Measurements from ENCODE around the gene PTPRO. TPM values are rescaled to one million over a fixed set of nuclear protein-coding genes. Genes with fewer than 3 reads are reported as not detected.

PTPRO gene
- total RNA-seq, 4 donors from 2014 or later: 0.19 to 0.94 (median 0.70) TPM

DNA sequence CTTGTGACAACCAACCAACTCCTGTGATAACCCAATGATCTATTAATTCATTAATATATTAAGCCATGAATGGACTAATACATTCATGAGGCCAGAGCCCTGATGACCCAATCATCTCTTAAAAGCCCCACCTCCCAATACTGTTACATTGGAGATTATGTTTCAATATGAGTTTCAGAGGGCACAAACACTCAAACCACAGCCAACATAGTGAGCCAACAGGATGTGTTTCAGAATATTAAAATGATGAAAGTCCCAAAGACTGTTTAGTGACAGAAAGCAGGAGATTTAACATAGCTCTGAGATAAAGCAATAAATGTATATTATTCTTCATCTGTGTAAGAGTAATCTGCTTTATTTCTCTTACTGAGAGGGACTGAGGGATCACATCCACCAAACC, 71.7 kb downstream of the PTPRO start:
- H3K36me3 ChIP-seq: no peaks in the 10 kb centered on the region
- DNase-seq (no peak), ATAC-seq (no peak)
- intact Hi-C loops (cut with DNase I; ENCODE audit: low total_unique reads) (no loop called here), in situ Hi-C loops (cut with MboI; ENCODE audit: low sequenced_read_pairs in 4 of 4) (no loop called here)
- H3K27ac ChIP-seq: no peak overlapping the region
- TF ChIP-seq POLR2A (IDR thresholded peaks at IDR 0.05): no peak
- TF ChIP-seq, protein P1, sequence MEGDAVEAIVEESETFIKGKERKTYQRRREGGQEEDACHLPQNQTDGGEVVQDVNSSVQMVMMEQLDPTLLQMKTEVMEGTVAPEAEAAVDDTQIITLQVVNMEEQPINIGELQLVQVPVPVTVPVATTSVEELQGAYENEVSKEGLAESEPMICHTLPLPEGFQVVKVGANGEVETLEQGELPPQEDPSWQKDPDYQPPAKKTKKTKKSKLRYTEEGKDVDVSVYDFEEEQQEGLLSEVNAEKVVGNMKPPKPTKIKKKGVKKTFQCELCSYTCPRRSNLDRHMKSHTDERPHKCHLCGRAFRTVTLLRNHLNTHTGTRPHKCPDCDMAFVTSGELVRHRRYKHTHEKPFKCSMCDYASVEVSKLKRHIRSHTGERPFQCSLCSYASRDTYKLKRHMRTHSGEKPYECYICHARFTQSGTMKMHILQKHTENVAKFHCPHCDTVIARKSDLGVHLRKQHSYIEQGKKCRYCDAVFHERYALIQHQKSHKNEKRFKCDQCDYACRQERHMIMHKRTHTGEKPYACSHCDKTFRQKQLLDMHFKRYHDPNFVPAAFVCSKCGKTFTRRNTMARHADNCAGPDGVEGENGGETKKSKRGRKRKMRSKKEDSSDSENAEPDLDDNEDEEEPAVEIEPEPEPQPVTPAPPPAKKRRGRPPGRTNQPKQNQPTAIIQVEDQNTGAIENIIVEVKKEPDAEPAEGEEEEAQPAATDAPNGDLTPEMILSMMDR (IDR thresholded peaks at IDR 0.05 in 4 of 5, conservative IDR thresholded peaks at IDR 0.05 in 1 of 5): no peak
- no peaks in the 10 kb centered on the region for H3K9me3 ChIP-seq
- H3K4me3 ChIP-seq: no peak overlapping the region
- no peaks in the 10 kb centered on the region for H3K4me1 ChIP-seq
- H3K27me3 ChIP-seq: no peaks in the 10 kb centered on the region

DNA sequence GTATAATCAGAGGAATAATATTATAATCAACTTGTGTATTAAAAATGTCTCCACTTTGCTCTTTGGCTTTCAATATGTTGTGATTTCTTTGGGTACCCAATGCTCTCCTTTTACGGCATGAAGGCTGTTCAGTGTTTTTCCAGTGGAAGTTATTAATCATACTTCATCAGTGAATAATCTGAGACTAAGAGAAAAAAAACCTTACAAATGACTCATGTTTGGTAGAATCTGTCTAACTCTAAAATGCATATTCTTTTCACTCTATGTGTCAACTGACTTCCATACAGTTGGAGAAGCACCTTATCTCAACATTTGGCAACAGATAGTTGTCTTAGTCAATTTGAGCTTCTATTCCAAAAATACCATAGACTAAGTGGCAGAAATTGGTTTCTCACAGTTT, 82.2 kb downstream of the PTPRO start:
- DNase-seq (no peak), ATAC-seq (no peak)
- no peak overlapping the region for H3K4me3 ChIP-seq
- no peak overlapping the region for H3K27ac ChIP-seq
- H3K36me3 ChIP-seq: no peaks in the 10 kb centered on the region
- H3K9me3 ChIP-seq: no peaks in the 10 kb centered on the region
- H3K27me3 ChIP-seq: no peaks in the 10 kb centered on the region
- in situ Hi-C loops (cut with MboI; ENCODE audit: low sequenced_read_pairs in 4 of 4) (no loop called here), intact Hi-C loops (cut with DNase I; ENCODE audit: low total_unique reads) (no loop called here)
- H3K4me1 ChIP-seq: no peaks in the 10 kb centered on the region
- TF ChIP-seq, protein P1 (IDR thresholded peaks at IDR 0.05 in 4 of 5, conservative IDR thresholded peaks at IDR 0.05 in 1 of 5): no peak
- no peak for TF ChIP-seq POLR2A (IDR thresholded peaks at IDR 0.05)

DNA sequence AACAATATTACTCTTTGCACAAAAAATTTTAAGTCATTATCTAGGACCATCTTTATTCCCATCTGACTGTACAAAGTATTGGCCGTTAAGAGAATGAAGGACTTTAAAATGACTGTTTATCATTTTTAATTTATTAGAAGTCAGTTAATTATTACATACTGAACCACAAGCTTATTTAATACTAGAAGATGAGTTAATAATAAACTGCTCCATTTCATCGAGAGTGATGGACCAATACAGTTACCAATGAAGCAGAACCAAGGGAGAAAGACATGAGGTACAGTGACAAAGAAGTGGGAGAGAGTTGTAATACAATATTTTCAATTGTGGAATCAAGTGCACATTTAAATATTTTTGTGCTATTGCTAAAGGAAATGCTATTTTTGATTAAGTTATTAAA, 83.3 kb downstream of the PTPRO start:
- intact Hi-C loops (cut with DNase I; ENCODE audit: low total_unique reads): no loop called here
- no peaks in the 10 kb centered on the region for H3K27me3 ChIP-seq
- ATAC-seq (no peak), DNase-seq (no peak)
- no peak overlapping the region for H3K4me3 ChIP-seq
- H3K36me3 ChIP-seq: no peaks in the 10 kb centered on the region
- no peak overlapping the region for H3K27ac ChIP-seq
- in situ Hi-C loops (cut with MboI; ENCODE audit: low sequenced_read_pairs in 4 of 4): no loop called here
- no peaks in the 10 kb centered on the region for H3K9me3 ChIP-seq
- H3K4me1 ChIP-seq: no peaks in the 10 kb centered on the region
- no peak for TF ChIP-seq POLR2A (IDR thresholded peaks at IDR 0.05)
- TF ChIP-seq, protein P1 (IDR thresholded peaks at IDR 0.05 in 4 of 5, conservative IDR thresholded peaks at IDR 0.05 in 1 of 5): no peak

DNA sequence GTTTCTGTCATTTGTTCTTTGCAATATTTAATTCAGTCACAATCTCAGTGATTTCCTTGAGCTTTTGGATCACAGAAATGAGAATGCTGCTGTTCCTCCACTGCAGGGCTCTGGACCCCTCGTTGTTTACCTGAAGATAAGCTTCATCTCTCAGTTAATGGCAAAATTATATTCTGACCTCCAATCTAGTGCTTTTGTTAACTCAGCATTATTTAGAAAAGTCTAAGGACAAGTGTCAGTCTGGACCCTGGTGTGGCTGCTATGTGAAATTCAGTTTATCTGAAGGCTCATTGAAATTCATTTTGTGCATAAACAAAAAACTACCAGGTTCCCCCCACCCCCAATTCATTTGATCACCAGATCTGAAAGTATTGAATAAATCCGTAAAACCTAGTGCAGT, 84.7 kb downstream of the PTPRO start:
- Histone ChIP-seq H3K4me1 (no peaks in the 10 kb centered on the region), H3K36me3 (no peaks in the 10 kb centered on the region), H3K9me3 (no peaks in the 10 kb centered on the region), H3K27me3 (no peaks in the 10 kb centered on the region), H3K4me3 (no peak overlapping the region), H3K27ac (no peak overlapping the region)
- in situ Hi-C loops (cut with MboI; ENCODE audit: low sequenced_read_pairs in 4 of 4): no loop called here
- TF ChIP-seq, protein P1 (IDR thresholded peaks at IDR 0.05 in 4 of 5, conservative IDR thresholded peaks at IDR 0.05 in 1 of 5): no peak
- TF ChIP-seq POLR2A (IDR thresholded peaks at IDR 0.05): no peak
- no peak for ATAC-seq
- no peak for DNase-seq
- intact Hi-C loops (cut with DNase I; ENCODE audit: low total_unique reads): no loop called here

DNA sequence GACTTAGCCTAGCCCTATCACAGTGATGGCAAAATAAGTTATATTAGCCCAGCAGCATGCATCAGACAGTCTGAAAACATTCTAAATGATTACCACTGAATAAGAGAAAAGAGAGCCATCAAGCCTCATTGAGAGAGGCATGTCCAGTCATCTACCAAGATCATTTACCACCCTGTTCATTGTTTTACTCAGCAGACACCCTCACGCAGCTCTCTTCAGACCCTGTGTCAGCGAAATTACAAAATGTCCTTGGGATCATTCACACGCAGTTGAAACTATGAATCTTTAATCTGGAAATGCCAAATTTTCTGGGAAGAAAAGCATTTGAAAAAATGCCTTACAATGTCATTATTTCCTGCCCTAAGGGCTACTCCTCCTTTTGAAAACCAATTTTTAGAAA, 89.5 kb downstream of the PTPRO start:
- H3K36me3 ChIP-seq: no peaks in the 10 kb centered on the region
- intact Hi-C loops (cut with DNase I; ENCODE audit: low total_unique reads) (no loop called here), in situ Hi-C loops (cut with MboI; ENCODE audit: low sequenced_read_pairs in 4 of 4) (no loop called here)
- ATAC-seq: no peak
- no peak overlapping the region for H3K27ac ChIP-seq
- no peaks in the 10 kb centered on the region for H3K9me3 ChIP-seq
- TF ChIP-seq POLR2A (IDR thresholded peaks at IDR 0.05): no peak
- TF ChIP-seq, protein P1 (IDR thresholded peaks at IDR 0.05 in 4 of 5, conservative IDR thresholded peaks at IDR 0.05 in 1 of 5): no peak
- no peaks in the 10 kb centered on the region for H3K4me1 ChIP-seq
- DNase-seq: no peak
- no peaks in the 10 kb centered on the region for H3K27me3 ChIP-seq
- H3K4me3 ChIP-seq: no peak overlapping the region

All from gastrocnemius medialis (tissue), 4 donors.